HG03469 (cell line): ENCODE results near the gene STARD13.

Source experiments
- ATAC-seq: cut with Tn5 transposase; IDR thresholded peaks from one replicate; pipeline ENCODE4 v1.9.1; 2021; ENCODE audit warnings: mild to moderate bottlenecking, moderate library complexity, moderate number of reproducible peaks; ENCODE audit not compliant: unreplicated experiment

STARD13 gene

GRCh38 chr13:33153421-33154404 lies 131.8 kb downstream of the STARD13 start:
- no peak for ATAC-seq

- ATAC-seq = no peak
Measured at GRCh38 chr13:33152389-33152788, 133.2 kb downstream of the STARD13 start.

GRCh38 chr13:33150662-33151061 lies 134.9 kb downstream of the STARD13 start:
- ATAC-seq = no peak

- no peak for ATAC-seq
Measured at GRCh38 chr13:33150126-33150525, 135.4 kb downstream of the STARD13 start.

GRCh38 chr13:33147832-33148231 lies 137.7 kb downstream of the STARD13 start:
- ATAC-seq = no peak

- ATAC-seq = peak; percentile 88
Measured at GRCh38 chr13:33146843-33147611, 138.5 kb downstream of the STARD13 start.

GRCh38 chr13:33145667-33146066 lies 139.9 kb downstream of the STARD13 start:
- ATAC-seq = no peak

GRCh38 chr13:33144358-33144784 lies 141.2 kb downstream of the STARD13 start:
- ATAC-seq = no peak

GRCh38 chr13:33139780-33140535 lies 145.6 kb downstream of the STARD13 start:
- ATAC-seq = no peak

- no peak for ATAC-seq
Measured at GRCh38 chr13:33139184-33139583, 146.4 kb downstream of the STARD13 start.

GRCh38 chr13:33138441-33138840 lies 147.1 kb downstream of the STARD13 start:
- ATAC-seq = no peak

- no peak for ATAC-seq
Measured at GRCh38 chr13:33137721-33138120, 147.8 kb downstream of the STARD13 start.

- ATAC-seq = no peak
Measured at GRCh38 chr13:33135097-33135496, 150.5 kb downstream of the STARD13 start.

- ATAC-seq = no peak
Measured at GRCh38 chr13:33134213-33134612, 151.3 kb downstream of the STARD13 start.

GRCh38 chr13:33132644-33133440 lies 152.7 kb downstream of the STARD13 start:
- ATAC-seq = no peak

GRCh38 chr13:33129886-33130285 lies 155.7 kb downstream of the STARD13 start:
- no peak for ATAC-seq

GRCh38 chr13:33129094-33129832 lies 156.3 kb downstream of the STARD13 start:
- ATAC-seq = no peak

GRCh38 chr13:33128134-33128533 lies 157.4 kb downstream of the STARD13 start:
- ATAC-seq = no peak

- ATAC-seq = no peak
Measured at GRCh38 chr13:33127009-33127551, 158.5 kb downstream of the STARD13 start.
